CD4-positive, alpha-beta T cell treated with Interleukin-12 subunit alpha and Interleukin-12 subunit beta, for 1 hour (primary cell): ENCODE measurements around the gene INIP.
"Not testable (repeated sequence)": the region's sequence is repeated elsewhere in the genome, so short reads cannot be mapped to it uniquely, and the experiment has no call there.

Experiments used
- DNase-seq: peaks from one replicate; pipeline ENCODE4 v3.0.0-alpha.2; 2020

Gene INIP

GRCh38 chr9:112731971-112732370 is 14.1 kb upstream of the INIP start:
- DNase-seq: no peak

- DNase-seq: no peak
These were observed 10.5 kb upstream of the INIP start for GRCh38 chr9:112728401-112728800.

GRCh38 chr9:112726428-112726827 is 8.5 kb upstream of the INIP start:
- no peak for DNase-seq

- no peak for DNase-seq
These were observed 8.0 kb upstream of the INIP start for GRCh38 chr9:112725961-112726360.

- not testable (repeated sequence) for DNase-seq
These were observed 4.8 kb upstream of the INIP start for GRCh38 chr9:112722749-112723148.

GRCh38 chr9:112720113-112720780 is 2.3 kb upstream of the INIP start:
- no peak for DNase-seq

GRCh38 chr9:112719696-112720095 is 1.8 kb upstream of the INIP start:
- no peak for DNase-seq

GRCh38 chr9:112719241-112719691 is 1.3 kb upstream of the INIP start:
- DNase-seq: no peak

- DNase-seq: no peak
These were observed 5.2 kb downstream of the INIP start for GRCh38 chr9:112712678-112713077.

- DNase-seq: no peak
These were observed 6.7 kb downstream of the INIP start for GRCh38 chr9:112711050-112711689.

GRCh38 chr9:112705768-112706427 is 12.0 kb downstream of the INIP start:
- DNase-seq: no peak

GRCh38 chr9:112703304-112703703 is 14.6 kb downstream of the INIP start:
- no peak for DNase-seq

- no peak for DNase-seq
These were observed 17.8 kb downstream of the INIP start for GRCh38 chr9:112700085-112700484.

GRCh38 chr9:112699230-112699629 is 18.7 kb downstream of the INIP start:
- peak; percentile 16 for DNase-seq

GRCh38 chr9:112696461-112696860 is 21.5 kb downstream of the INIP start:
- DNase-seq: no peak

- DNase-seq: no peak
These were observed 23.0 kb downstream of the INIP start for GRCh38 chr9:112694706-112695555.

- DNase-seq: no peak
These were observed 28.7 kb downstream of the INIP start for GRCh38 chr9:112689161-112689740.

GRCh38 chr9:112680731-112681402 is 37.0 kb downstream of the INIP start:
- no peak for DNase-seq

GRCh38 chr9:112677040-112677439 is 40.9 kb downstream of the INIP start:
- no peak for DNase-seq

GRCh38 chr9:112673221-112673620 is 44.7 kb downstream of the INIP start:
- not testable (repeated sequence) for DNase-seq

- no peak for DNase-seq
These were observed 46.8 kb downstream of the INIP start for GRCh38 chr9:112670991-112671625.

- no peak for DNase-seq
These were observed 48.6 kb downstream of the INIP start for GRCh38 chr9:112669326-112669725.
